GM12892 (cell line): ENCODE data around the gene MOK.

Experiments used
- POLR2A ChIP-seq: IDR thresholded peaks from 2 replicates; pipeline ENCODE4 v1.6.1; 2011; ENCODE audit warnings: low read depth, low read length, control low read depth
- POLR2AphosphoS5 ChIP-seq: IDR thresholded peaks from 2 replicates; pipeline ENCODE4 v1.6.1; 2011; ENCODE audit warnings: low read depth, low read length, control low read depth

DNA sequence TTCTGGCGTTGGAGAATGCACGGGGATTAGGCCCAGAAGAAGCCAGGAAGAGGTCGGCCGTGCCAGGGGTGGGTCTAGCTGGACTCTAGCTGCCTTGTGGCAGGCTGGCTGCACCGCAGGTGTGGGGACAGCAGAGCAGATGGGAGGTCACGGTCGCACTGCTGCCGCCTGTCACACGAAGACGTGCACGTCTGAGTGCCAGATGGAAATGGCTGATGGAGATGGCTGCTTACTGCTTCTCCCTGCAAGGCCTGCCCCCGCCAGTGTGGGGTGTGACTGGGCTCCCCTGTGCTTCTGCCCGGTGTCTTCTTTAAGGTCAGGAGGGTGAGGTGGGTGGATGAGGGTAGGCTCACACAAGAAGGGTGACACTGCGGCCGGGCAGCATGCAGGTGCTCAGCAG is 79.0 kb downstream of the MOK start:
- TF ChIP-seq POLR2A: no peak
- TF ChIP-seq POLR2AphosphoS5: no peak
